DMS153 (cell line): ENCODE data around the gene SLC1A3.
"Not testable (repeated sequence)": the region's sequence is repeated elsewhere in the genome, so short reads cannot be mapped to it uniquely, and the experiment has no call there.

ENCODE experiments used
- DNase-seq: peaks from one replicate; lab custom pipeline; 2025; lab: John Stamatoyannopoulos, UW

Gene SLC1A3

DNA sequence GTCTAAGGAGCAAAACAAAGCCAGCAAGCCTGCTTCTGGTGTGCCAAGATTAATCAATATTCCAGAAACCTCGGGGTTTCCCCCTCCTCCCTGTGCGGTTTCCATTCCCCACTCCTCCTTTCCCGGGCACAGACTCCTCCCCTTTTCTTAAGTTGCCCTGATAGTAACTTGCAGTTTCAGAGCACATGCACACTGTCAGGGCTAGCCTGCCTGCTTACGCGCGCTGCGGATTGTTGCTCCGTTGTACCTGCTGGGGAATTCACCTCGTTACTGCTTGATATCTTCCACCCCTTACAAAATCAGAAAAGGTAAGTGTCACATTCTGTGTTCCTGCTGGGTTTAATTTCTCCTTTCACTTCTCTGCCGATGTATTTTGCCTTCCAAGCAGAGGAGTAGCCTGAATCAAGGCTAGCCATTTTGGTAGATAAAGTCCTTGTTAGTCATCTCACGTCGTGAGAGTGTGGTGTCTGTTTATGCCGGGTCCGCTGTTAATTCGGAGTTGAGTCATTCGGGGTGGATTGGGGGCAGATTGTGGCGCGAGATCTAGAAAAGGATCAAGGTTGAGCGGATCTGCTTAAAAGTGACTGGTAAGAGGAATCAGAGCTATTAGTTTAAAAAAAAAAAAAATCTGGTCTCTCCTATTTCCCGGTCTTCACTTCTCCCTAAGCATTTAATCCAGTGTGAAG is at the start of gene SLC1A3:
Gene SLC1A3 (plus strand): TSS at position 179 of the 686 bp plus-strand sequence. CDS start 1,818 bp downstream, outside the sequence.
- DNase-seq: no peak

DNA sequence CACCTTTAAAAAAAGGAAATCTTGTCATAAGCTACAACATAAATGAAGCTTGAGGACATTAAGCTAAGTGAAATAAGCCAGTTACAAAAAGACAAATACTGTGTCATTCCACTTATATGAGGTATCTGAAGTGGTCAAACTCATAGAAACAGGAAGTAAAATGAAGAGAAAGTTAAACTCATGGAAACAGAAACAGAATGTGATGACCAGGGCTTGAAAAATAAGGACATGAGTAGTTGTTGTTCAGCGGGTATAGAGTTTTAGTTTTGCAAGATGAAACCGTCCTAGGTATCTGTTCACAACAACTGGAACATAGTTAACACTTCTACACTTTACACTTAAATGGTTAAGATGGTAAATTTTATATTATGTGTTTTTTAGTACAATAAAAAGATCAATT is 47.8 kb upstream of the SLC1A3 start:
- no peak for DNase-seq

DNA sequence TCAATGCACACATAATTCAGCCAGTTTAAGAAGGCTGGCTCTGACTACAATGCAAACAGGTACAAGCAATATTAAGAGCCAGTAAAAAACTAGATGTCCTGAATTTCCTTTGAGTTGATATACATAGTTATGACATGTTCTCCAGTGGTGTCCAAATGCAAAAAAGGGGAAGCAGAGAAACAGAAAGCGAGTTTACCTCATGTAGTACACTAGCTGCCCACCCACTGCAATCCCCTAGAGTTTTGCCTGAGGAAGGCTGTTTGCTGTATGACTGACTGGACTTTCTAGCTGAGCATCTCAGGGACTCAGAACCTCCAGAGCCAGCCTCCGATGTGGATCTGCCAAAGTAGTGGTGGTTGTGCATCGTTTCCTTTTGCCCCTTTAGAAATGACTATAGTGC is 44.8 kb upstream of the SLC1A3 start:
- DNase-seq: no peak

DNA sequence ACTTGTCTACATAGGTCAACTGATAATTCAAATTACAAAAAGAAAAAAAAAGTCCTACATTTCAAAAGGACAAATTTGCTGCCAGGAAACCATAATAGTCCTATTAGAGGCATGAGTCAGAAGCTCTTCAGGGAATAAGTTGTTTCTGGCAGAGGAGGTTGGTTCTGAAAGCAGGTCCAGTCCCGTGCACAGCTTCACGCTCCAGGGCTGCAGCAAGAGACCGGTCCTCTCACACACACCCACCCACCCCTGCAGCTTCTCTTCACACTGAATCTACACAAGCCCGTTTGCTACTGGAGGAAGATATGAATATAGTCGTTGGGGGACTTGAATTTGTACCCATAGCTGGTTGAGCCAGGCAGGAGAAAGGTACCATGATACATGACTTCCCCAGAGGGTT is 36.9 kb upstream of the SLC1A3 start:
- no peak for DNase-seq

DNA sequence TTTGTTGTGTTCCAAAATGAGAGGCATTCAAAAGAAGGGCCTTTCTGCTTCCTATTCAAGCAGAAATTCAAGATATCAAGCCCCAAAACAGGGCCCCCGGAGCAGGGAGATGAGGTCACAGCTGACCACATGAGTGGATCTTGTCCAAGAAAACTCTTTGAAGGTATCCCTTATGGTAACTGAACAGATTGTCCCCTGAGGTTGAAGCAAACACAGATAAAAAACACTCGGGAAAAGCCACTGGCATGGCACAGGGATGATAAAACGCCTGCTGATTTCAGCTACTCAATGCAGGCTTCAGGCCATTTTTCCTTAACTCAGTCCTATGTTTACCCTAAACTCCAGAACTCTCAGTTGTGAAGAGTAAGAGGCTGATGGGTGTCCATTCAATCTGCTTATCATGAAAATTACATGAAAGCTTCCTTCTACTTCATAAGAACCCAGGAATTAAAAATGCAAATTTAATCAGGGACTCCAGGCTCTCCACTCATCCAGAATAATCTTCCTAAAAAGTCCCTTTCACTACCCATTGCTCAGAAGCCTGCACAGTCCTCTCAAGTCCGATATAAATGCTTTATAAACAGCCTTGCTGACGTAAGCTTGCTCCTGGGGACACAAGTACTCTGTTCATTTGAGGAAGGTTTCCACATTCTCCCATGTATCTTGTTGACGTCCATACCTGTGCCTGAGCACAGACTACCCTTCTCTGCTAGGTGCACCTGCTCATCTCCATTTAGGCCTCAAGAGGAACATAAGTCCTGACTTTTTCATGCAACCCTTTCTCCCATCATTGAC is 35.9 kb upstream of the SLC1A3 start:
- no peak for DNase-seq

DNA sequence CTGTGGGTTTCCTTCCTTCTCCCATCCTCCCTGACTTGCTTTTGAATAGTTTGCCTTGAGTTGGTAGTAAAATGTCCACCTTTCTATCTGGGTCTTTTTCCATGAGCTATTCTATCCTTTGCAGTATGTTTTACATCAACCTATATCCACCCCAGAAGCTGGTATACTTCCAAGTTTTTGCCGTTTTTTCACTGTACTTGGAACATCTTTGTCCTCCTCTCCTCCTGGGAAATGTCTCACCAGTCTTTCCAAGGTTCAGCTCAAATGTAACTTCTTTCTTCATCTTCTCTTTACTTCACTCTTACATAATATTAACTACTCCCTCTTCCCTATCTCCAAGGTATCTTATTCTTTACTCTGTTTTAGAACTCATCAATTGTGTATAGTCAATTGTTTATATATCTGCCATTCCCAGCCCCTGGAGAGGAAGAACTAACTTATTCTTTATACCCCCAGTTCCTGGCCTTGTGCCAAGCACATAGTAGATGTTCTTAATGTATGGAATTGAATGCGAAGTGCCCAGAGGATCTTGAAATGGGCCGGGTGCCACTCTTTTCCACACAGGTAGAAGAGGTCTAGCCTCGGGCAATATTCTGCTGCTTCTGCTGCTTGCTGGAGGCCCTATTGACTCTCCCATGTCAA is 34.9 kb upstream of the SLC1A3 start:
- no peak for DNase-seq

DNA sequence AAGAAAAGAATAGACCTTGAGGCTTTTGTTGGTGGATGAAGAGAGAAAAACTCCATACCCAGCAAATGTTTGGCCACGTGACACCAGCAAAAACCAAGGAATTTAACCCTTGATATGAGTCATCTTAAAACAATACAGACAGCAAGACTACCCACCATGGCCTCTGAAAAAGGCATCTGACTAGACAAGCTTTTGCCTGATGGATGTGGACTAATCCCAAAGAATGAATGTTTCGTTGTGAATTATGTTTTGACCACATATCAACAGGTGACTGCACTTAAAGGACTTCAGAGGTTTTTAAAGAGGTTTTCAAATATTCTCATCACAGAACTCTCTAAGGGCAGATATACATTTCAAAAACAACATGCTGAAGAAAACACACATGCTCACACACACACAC is 33.0 kb upstream of the SLC1A3 start:
- DNase-seq: no peak

DNA sequence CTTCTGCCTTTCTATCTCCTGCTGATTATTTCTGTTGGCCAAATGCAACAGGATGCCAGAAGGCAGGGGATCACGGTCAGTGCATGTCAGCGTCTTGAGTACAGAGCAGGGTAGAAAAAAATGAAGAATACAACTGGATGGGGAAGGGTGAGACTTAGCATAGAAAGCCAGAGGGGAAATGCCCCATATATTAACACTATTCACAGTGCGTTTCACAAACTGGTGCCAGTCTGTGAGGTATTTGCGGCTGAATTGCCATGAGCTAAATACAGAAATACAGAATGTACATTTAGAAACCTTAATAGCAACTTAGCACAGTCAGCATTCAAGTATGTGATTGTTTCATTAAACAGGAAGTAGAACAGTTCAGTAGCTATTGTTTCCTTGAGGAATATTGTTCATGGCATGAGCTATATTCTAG is 31.0 kb upstream of the SLC1A3 start:
- no peak for DNase-seq

DNA sequence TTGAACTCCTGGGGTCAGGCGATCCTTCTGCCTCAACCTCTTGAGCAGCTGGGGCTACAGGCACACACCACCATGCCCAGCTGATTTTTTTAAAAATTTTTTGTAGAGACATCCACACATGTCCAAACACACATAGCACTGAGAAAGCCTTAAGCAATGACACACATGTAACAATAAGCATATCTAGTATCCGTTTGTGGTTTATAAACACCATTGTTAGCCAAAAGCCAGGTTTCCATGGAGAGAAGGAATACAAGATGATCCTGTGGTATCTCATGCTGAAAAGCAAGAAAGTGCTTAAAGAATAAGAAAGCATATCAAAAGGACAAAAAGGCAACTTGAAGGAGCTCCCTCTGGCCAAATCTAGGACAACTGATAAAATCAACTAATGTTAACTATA is 29.7 kb upstream of the SLC1A3 start:
- no peak for DNase-seq

DNA sequence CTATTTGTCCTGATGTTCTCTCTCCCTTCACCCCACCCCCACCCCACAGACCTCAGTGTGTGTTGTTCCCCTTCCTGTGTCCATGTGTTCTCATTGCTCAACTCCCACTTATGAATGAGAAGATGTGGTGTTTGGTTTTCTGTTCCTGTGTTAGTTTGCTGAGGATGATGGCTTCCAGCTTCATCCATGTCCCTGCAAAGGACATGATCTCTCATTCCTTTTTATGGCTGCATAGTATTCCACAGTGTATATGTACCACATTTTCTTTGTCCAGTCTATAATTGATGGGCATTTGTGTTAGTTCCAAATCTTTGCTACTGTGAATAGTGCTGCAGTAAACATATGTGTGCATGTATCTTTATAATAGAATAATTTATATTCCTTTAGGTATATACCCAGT is 26.5 kb upstream of the SLC1A3 start:
- not testable (repeated sequence) for DNase-seq

DNA sequence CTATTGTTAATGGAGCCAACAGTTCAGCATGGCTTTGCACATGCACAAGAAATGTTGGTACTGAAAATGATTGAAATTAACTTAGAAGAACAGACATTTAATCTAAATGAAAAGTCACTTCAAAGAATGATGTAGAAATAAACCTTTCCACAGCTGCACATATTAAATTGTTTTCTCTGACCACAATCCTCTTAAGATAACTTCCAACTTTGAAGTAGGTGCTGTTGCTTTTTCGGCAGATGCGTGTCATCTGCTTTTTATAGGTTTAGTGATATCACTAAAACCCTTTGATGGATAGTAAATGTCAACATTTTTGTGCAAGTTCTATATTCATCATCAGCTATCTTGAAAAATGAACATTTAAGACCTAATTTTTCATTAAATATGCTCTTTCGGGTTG is 25.3 kb upstream of the SLC1A3 start:
- DNase-seq: no peak

DNA sequence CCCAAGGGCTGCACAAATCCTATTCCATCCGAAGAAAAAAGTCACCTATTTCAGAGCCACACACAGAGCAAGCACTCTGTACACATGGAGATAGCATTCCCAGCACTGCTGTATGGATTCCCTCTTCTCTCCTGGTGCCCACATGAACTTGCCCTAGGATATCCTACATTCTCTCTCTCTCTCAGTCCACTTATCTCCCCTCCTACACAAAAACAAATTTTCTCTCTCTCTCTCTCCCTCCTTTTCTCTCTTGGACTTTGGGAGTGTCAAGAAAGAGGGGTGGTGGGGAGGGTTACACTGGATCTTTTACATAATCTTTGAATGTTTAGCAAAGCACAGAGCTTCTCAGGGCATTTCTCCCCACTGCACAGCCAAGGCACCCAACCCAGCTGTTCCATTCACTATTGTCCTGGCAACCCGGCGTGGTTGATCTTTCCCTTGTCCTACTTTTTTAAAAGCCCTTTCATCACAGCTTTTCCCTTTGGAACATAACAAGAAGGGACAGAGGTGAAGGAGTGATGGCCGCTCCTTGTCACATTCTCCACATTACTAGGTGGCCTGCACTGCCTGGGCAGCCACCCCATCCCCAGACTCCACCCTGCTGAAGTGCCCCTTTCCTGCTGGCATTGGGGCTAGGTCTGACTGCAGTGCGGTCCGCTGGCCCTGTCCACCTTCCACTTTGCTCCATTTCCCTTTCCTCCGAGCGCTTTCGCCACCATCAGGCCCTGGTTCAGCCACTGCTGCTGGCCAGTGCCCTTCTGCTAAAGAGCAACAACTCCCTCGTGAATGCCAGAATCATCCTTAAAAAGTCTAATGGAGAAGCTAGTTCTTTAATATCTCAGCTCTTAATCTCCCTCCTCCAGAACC is 22.2 kb upstream of the SLC1A3 start:
- DNase-seq: no peak

DNA sequence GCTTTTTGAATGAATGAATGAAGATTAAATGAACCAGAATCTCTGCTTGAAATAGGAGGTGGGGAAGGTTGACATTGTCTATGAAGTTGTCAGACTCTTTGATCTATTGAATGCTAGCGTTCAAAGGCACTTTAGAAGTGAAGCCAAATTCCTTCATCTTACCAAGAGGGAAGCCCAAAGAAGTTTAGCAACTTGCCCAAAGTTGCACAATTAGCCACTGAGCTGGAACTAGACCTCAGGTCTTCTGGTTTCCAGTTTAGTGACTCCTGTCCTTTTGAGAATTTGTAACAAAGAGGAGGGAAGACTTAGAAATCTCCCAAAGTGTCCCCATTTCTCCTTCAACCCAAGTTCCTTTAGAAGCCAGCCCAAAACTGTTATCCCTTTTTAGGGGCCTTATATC is 20.7 kb upstream of the SLC1A3 start:
- no peak for DNase-seq

DNA sequence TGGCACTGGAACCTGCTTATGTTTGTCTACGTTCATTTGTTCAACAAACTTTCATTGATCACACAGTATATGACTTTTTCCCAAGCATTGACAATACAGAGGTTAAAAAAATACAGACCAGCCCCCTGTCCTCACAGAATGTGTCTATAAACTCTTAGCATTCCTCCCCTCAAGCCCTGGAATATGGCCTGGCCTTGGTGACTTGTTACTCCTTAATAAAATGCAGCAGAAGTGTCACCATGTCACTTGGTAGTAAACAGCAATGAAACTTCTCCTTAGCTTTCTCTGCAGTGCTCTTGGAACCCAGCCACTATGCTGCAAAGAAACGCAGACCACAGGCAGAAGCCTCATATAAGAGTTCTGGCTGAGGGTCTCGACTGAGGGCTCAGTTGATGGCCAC is 19.1 kb upstream of the SLC1A3 start:
- DNase-seq: no peak

DNA sequence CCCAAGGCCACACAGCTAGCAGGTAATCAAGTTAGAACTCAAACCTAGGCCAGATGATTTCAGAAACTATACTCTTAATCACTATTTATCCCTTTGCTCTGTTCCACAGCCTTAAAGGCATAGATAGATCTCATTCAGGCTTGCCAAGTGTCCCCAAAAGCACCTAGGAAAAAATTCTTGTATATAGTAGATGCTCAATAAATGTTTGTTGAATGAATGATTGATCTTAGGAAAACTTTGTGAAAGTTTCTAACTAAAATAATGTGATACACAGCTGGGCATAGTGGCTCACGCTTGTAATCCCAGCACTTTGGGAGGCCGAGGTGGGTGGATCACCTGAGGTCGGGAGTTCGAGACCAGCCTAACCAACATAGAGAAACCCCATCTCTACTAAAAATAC is 16.7 kb upstream of the SLC1A3 start:
- DNase-seq: not testable (repeated sequence)

DNA sequence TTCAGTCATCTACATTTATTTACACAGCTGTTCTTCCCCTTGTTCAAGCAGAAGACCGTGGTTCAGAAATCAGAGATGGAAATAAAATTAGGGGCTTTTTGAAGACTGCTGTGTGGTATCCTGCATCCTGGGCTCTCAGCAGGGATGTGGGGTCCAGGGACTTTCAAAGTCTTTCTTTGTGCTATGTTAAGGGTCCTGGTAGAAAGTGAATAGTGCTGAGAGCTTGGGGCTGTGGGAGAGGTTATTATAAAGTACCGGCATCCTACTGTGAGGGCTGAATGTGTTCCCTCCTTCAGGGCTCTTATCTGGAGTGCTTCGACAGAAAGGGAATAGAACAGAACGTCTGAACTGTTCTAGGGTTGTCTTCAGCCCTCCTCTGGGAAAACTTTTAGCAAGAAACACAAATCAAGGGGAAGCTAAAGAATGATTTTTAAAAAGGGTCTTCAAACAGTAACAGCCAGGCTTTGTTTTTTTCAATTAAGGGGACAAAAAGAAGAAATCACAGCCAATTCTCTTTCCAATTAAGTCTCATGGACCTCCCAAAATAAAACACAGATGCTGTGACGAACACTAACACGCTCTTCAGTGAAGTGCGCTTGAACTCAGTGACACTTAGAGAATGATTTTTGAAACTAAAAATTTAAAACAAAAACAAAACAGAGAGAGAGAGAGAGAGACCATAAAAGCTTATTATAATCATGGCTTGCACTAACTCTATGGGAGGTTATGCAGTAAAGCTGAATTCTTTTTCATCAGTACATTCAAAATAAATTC is 15.7 kb upstream of the SLC1A3 start:
- no peak for DNase-seq

DNA sequence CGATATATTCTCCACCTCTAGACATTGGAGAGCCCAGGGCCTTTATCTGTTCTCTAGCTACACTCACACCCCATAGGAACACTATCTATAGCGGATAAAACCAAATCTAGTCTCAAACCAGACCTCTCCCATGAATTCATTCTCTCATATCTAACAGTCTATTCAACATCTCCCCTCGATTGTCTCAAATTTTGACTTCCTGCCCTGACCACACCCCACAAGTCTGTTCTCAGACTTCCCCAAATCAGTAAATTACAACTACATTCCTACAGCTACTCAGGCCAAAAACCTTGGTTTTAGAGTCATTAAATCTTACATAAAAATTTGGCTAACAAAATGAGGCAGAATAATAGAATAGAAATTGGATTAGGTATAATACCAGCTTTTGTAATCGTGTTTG is 12.5 kb upstream of the SLC1A3 start:
- DNase-seq: no peak

DNA sequence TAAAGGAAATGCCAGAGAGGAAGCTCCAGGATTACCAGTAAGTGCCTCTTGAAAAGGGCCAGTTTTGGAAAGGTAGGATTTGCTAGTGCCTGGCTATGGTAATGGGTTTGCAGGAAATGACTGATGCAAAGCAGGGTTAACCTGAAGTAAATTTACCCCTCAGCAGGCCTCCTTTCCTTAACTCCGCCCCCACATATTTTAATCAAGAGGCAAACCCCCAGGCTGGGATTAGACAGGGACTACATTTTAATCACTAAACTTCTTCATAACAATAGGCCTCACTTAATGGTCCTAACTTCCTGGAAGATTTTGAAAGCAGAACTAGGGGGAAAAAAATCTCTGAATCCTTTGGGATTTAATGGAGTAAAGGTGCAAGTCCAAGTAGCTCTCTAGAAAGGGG is 10.2 kb upstream of the SLC1A3 start:
- no peak for DNase-seq

DNA sequence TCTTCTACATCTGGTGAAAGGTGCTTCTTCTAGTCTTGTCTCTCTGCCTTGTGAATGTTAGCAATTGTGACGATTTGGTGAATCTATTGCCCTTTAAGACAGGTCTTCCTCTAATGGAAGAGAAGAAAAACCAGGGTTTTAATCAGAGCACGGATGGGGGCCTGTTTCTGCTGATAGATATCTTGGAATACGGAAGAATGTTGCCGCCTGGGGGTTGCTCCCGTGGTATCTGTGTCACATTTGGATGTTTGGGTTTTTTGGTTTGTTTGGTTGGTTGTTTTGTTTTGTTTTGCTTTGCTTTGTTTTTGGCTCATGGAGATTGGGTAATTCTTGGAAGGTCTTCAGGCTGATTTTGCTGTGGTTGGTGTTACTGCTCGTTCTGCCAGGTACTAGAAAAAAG is 9.7 kb upstream of the SLC1A3 start:
- no peak for DNase-seq

DNA sequence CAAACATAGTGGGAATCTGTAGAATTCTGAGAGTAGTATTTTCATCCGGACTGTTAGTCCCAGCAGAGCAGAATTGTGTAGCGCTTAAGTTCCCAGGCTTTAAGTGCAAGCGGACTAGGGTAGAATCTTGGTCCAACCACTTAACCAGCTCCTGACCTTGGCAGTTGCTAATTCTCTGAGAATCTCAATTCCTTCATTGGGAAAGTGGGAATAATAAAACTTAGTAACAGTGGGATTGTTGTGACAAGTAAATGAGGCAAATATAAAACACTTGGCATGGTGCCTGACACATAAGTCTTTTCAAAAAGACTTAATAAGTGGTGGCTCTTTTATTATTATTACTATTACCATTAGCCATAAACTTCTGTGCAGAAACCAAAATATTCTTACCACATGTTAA is 8.4 kb upstream of the SLC1A3 start:
- DNase-seq: no peak

DNA sequence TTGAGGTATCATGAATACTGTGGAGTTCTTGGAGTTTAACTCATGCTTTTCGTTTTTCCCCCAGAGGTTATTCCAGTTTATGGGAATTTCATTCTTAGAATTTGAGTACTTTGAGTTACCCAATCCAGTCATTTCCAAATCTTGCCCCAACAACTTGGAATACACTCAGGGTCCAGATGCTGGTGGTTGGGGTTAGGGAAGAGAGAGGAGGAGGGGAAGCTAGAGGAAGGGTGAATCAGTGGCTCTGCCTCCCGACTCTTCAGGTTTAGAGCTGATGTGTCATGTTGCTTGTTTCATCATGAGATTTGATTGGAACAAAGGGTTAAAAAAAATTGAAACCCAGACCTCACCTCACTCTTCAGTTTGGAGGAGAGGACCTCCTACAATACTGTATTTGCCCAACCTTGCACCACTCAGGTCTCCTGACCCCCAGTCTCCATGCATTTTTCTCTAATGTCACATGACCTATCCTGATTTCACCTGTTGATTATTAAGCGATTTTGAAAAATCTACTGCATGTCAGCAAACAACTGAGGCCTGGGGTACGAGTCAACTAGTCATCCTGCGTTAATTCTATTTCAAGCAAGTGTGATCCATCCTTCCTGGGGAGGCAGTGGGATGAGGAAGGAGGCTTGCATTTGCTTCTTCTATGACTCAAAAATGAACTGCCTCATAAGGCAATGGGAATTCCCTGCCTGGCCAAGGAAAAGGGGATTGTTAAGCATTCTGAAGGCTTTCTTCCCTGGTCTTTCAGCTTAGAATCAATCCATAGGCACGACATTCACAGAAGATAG is 6.2 kb upstream of the SLC1A3 start:
- DNase-seq: no peak
